ENCODE results near the gene TMEM203.
"Not testable (repeated sequence)": the region's sequence is repeated elsewhere in the genome, so short reads cannot be mapped to it uniquely, and the experiment has no call there.

The TMEM203 gene

GRCh38 chr9:137242269-137243203 lies 37.1 kb upstream of the TMEM203 start:
- in situ Hi-C loops (cut with MboI; ENCODE audit: low sequenced_read_pairs): no loop called here

GRCh38 chr9:137241490-137242268 lies 36.2 kb upstream of the TMEM203 start:
- in situ Hi-C loops (cut with MboI; ENCODE audit: low sequenced_read_pairs): no loop called here

- in situ Hi-C loops (cut with MboI; ENCODE audit: low sequenced_read_pairs): no loop called here
Measured at GRCh38 chr9:137240841-137241489, 35.5 kb upstream of the TMEM203 start, which contains the start of gene TUBB4B. TUBB4B (plus strand) TSS chr9:137241287; CDS start chr9:137241361, 74 bp downstream.

- in situ Hi-C loops (cut with MboI; ENCODE audit: low sequenced_read_pairs): no loop called here
Measured at GRCh38 chr9:137240318-137240840, 34.9 kb upstream of the TMEM203 start.

DNA sequence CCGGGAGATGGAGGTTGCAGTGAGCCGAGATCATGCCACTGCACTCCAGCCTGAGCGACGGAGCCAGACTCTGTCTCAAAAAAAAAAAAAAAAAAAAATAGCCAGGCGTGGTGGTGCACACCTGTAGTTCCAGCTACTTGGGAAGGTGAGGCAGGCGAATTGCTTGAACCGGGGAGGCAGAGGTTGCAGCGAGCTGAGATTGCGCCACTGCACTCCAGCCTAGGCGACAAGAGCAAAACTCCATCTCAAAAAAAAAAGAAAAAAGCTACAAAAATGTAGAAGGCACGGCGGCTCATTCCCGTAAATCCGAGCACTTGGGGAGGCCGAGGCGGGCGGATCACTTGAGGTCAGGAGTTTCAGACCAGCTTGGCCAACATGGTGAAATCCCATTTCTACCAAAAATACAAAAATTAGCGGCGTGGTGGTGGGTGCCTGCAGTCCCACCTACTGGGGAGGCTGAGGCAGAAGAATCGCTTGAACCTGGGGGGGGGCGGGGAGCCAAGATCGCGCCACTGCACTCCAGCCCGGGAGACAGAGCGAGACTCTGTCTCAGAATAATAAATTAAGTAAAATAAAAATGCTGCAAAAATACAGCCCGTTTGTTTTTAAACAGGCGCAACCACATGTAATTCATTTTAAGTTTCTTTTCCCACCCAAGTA lies 34.2 kb upstream of the TMEM203 start:
- in situ Hi-C loops (cut with MboI; ENCODE audit: low sequenced_read_pairs): not testable (repeated sequence)

- in situ Hi-C loops (cut with MboI; ENCODE audit: low sequenced_read_pairs): no loop called here
Measured at GRCh38 chr9:137237759-137238726, 32.6 kb upstream of the TMEM203 start.

GRCh38 chr9:137236936-137237421 lies 31.5 kb upstream of the TMEM203 start:
- in situ Hi-C loops (cut with MboI; ENCODE audit: low sequenced_read_pairs): no loop called here

DNA sequence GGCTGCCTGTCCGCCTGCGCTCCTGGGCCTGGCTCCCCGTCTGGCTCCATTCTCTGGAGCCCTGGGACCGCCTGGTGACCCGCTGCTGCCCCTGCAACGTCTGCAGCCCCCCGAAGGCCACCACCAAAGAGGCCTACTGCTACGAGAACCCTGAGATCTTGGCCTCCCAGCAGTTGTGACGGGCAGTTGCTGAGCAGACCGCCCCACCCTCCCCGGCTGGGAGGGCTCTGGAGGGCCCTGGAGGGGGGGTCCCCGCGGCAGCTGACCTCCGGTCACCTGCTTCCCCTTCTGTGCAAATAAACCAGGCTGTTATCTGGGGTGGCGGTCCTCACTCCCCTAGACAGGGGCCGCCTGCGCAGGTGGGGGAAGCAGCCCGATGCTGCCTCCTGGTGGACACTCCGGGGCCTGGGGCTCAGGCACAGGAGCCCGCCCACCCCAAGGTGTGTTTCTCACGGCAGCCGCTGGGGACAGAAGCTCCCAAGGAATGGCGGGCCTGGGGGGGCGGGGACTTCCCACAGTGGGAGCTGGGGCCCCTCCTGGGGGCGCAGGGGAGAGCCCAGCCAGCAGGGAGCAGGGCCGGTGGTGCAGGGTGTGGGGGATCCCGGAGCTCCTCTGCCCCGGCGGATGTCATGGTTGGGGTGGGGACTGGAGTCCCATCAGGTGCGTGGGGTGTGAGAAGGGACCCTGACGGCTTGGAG lies 30.9 kb upstream of the TMEM203 start:
- in situ Hi-C loops (cut with MboI; ENCODE audit: low sequenced_read_pairs): no loop called here

- in situ Hi-C loops (cut with MboI; ENCODE audit: low sequenced_read_pairs): no loop called here
Measured at GRCh38 chr9:137235424-137236237, 30.2 kb upstream of the TMEM203 start.

GRCh38 chr9:137234758-137235423 lies 29.4 kb upstream of the TMEM203 start:
- in situ Hi-C loops (cut with MboI; ENCODE audit: low sequenced_read_pairs): no loop called here

GRCh38 chr9:137234055-137234697 lies 28.7 kb upstream of the TMEM203 start:
- in situ Hi-C loops (cut with MboI; ENCODE audit: low sequenced_read_pairs): no loop called here

DNA sequence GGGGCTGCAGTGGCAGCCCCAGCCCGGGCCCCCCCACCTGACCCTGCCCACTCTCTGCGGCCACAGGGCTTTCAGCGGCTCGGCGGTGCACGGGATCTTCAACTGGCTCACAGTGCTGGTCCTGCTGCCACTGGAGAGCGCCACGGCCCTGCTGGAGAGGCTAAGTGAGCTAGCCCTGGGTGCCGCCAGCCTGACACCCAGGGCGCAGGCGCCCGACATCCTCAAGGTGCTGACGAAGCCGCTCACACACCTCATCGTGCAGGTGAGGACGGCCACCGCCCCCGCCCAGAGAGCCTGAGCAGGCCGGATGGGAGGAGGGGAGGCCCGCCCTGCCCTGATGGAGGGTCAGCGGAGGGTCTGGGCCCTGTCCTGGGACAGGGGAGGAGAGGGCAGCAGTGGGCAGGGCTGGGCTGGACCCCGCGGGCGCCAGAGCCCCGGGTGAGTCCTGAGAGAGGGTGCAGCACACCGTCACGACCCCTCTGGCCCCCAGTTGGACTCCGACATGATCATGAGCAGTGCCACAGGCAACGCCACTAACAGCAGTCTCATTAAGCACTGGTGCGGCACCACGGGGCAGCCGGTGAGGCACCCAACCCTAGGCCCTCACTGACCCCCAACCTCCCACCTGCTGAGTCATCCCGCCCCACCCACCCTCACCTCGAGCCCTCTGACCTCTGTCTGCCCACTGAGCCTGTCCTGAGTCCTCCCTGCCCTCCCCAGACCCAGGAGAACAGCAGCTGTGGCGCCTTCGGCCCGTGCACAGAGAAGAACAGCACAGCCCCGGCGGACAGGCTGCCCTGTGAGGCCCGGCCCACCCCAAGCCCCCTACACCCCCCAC lies 27.9 kb upstream of the TMEM203 start:
- in situ Hi-C loops (cut with MboI; ENCODE audit: low sequenced_read_pairs): no loop called here

DNA sequence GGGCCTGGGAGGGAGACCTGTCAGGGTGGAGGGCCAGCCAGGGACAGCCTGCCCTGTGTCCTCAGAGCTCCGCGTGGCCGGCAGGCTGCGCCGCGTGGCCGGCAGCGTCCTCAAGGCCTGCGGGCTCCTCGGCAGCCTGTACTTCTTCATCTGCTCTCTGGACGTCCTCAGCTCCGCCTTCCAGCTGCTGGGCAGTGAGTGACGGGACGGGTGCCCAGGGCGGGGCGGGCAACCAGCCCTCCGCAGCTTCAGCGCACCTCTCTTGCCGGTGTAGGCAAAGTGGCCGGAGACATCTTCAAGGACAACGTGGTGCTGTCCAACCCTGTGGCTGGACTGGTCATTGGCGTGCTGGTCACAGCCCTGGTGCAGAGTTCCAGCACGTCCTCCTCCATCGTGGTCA lies 27.1 kb upstream of the TMEM203 start:
- in situ Hi-C loops (cut with MboI; ENCODE audit: low sequenced_read_pairs): no loop called here

DNA sequence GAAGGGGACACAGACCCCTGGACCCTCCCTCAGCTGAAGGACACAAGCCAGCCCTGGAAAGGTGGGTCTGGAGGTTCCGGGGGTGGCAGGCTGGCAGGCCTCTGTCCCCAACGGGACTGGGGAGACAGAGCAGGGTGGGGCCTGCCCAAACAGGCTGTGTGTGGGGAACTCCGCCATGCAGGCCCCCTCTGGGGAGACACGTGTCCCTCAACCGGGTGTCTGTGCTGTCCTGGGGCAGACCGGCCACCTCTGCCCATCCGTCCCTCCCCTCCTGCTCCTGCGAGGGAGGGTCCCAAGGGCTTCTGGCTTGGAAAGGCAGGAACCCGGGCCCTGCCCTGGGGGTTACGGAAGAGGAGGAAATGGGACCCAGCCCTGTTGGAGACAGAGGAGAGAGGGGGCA lies 26.7 kb upstream of the TMEM203 start:
- in situ Hi-C loops (cut with MboI; ENCODE audit: low sequenced_read_pairs): no loop called here

GRCh38 chr9:137231372-137232039 lies 26.1 kb upstream of the TMEM203 start:
- in situ Hi-C loops (cut with MboI; ENCODE audit: low sequenced_read_pairs): no loop called here

Measured in hTERT RPE-1 (cell line).